Stimulated activated CD4-positive, alpha-beta T cell treated with anti-CD3 and anti-CD28 coated beads, TNF-alpha, amount 100 ng/mL, for 24 hours (primary cell): ENCODE results near the gene SAP30BP.

Source experiments
- DNase-seq, 3 experiments: peaks; one replicate each; pipeline ENCODE4 v3.0.0-alpha.2; 2020; ENCODE audit warnings: low read depth in 3 of 3

Gene SAP30BP

GRCh38 chr17:75666959-75667790, at the start of gene SAP30BP, which contains the start of gene RECQL5:
TSS of gene SAP30BP (plus strand) at chr17:75667338. CDS start at chr17:75667373, 35 bp downstream.
TSS of gene RECQL5 (minus strand) at chr17:75667154. CDS start at chr17:75666557, 597 bp downstream.
- DNase-seq: peak; percentile 94 to 98 (median 96)

- no peak for DNase-seq
These were observed 49.5 kb upstream of the SAP30BP start for GRCh38 chr17:75617675-75618074.

- peak in 1 of 3 experiments; percentile 24 for DNase-seq
These were observed 47.4 kb upstream of the SAP30BP start for GRCh38 chr17:75619506-75620431.

- no peak for DNase-seq
These were observed 45.6 kb upstream of the SAP30BP start for GRCh38 chr17:75621489-75621888.

DNA sequence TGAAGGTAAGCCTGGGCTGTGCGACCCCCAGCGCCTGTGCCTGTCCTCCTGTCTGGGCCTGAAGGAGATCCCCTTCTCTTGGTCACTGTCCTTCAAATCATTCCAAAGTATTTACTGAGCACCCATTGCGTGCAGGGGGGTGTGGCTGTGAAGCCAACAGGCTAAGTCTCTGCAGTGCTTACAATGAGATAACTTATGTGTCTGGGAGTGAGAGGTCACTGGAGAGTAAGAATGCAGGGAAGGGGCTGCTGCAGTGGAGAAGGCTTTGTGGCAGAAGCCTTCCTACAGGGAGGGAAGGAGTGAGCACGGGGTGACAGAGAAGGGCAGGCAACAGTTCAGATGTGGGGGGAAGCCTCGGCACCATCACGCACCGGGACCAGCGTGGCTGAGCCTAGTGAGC, 45.1 kb upstream of the SAP30BP start:
- no peak for DNase-seq

GRCh38 chr17:75622771-75623273, 44.3 kb upstream of the SAP30BP start:
- no peak for DNase-seq

DNA sequence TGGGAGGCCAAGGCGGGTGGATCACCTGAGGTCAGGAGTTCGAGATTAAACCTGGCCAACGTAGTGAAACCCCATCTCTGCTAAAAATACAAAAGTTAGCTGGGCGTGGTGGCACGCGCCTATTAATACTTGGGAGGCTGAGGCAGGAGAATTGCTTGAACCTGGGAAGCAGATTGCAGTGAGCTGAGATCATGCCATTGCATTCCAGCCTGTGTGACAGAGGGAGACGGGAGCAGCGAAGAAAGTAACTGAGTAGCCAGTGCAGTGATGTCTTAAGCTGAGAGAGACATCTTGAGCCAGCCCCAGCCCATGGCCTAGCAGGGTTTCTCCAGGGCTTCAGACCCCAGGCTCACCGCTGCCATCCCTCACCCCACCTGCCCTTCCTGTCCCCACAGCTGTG, 43.8 kb upstream of the SAP30BP start:
- no peak for DNase-seq

- no peak for DNase-seq
These were observed 43.1 kb upstream of the SAP30BP start for GRCh38 chr17:75624021-75624420.

DNA sequence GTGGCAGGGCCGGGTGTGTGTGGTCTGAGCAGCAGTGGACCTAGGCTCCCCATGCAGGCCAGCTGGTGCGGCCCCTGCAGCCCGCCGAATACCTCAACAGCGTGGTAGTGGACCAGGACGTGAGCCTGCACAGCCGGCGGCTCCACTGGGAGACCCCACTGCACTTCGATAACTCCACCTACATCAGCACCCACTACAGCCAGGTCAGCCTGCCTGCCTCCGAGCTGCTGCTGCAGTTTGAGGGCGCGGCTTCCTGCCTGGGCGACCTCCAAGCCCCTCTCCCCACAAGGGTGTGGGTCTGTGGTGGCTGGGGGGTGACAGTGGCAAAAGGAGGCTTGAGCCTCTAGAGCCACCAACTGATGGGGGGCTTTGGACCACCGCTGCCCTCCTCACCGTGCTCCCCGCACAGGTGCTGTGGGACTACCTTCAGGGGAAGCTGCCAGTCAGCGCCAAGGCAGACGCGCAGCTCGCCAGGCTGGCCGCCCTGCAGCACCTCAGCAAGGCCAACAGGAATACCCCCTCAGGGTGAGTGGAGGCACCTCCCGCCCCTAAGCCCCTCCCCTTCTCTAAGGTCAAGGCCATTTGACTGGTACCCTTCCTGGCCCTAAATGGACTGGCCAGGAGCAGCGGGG, 42.3 kb upstream of the SAP30BP start:
- no peak for DNase-seq

GRCh38 chr17:75625813-75626486, 41.2 kb upstream of the SAP30BP start:
- no peak for DNase-seq

GRCh38 chr17:75626496-75627038, 40.6 kb upstream of the SAP30BP start:
- no peak for DNase-seq

DNA sequence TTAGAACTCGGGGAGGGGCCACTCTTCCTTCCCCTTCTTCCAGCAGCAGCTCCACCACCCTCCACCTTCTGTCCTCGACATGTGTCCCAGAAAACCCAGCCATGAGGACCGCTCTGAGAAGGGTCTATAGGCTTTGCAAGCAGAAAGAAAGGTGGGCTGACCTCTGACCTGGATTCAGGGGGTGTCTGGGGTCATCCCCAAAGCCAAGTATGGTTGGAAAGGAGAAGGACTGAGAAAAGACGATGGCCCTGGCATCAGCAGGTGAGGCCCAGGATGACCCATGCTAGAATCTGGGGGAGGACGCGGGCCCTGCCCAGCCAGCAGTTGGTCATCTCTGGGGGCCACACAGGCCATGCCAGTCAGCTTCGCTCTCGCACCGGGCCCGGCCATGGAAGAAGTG, 40.0 kb upstream of the SAP30BP start:
- DNase-seq: no peak

DNA sequence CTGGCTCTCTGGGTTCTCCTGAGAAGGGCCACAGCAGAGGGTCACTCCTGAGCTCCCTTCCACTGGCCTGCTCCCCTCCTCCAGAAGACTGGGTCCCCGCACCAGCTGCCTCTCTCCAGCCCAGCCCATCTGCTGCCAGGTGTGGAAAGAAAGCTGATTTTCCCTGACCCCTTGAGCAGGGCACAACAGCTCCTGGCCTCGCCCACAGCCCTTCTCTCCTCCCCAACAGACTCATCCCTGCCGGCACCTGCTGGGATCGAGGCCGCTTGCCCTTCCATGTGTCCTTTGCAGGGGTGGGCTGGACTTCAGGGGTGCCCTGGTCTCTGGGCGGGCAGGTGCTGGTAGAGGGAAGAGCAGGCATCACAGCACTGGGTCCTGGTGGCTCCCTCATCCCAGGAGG, 38.7 kb upstream of the SAP30BP start:
- no peak for DNase-seq

- no peak for DNase-seq
These were observed 38.0 kb upstream of the SAP30BP start for GRCh38 chr17:75629157-75629556.

GRCh38 chr17:75630071-75630917, 36.8 kb upstream of the SAP30BP start:
- no peak for DNase-seq

- no peak for DNase-seq
These were observed 35.8 kb upstream of the SAP30BP start for GRCh38 chr17:75631353-75631752.

DNA sequence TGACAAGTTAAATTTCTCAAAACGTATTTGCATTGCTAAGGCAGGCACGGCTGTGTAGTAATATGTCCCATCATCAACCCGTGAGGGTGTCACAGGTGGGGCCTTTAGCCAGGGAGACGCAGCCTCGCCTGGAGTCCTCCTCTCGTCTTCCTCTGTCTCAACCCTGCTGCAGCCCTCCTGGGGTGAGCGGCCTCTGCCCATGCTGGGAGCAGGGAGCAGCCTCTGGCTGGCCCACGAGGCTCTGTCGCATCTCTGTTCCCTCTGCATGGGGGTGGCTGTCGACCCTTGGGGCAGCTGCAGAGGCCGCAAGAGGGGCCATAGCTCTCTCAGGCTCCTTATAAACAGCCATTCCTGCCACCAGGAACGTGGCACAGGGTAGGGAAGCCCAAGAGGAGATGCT, 34.7 kb upstream of the SAP30BP start:
- DNase-seq: no peak

- peak; percentile 66 to 79 (median 67) for DNase-seq
These were observed 34.2 kb upstream of the SAP30BP start, which contains the start of gene SMIM5 for GRCh38 chr17:75632863-75633485. TSS of gene SMIM5 (plus strand) at chr17:75633434. CDS start at chr17:75640202, 6,768 bp downstream.
